Measurements from ENCODE around the gene CA10. TPM values are rescaled to one million over a fixed set of nuclear protein-coding genes. Genes with fewer than 3 reads are reported as not detected.

CA10 gene
- total RNA-seq, 4 donors from 2014 or later, result 0.96 to 4.1 (median 1.1) TPM; not detected in 1

DNA sequence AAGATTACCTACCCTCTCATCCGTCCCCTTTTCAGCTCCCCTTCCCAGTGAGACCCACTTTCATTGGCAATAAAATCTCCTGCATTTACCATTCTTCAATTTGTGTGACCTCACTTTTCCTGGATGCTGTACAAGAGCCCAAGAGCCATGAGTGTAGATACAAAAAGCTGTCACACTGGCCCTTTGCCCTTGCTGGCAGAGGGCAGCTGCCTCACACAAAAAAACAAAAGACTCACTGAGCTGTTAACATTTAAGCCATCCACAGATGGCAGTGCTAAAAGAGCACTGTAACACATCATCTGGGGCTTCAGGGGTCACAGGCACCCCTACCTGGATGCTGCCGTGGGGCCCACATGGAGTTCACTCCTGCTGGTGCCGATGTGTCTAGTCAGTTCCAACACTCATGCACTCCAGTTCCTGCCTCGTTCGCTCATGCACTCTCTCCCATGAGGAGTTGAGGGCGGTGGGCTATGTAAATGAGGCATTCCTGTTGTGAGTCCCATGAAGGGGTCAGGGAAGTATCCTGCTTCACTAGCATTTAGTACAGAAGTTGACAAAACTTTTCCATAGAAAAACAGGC, 123.1 kb downstream of the CA10 start:
- no peak overlapping the region for H3K4me3 ChIP-seq
- WGBS, 2 donors (ENCODE audit: low coverage in 1 of 2), result 83 to 84% methylated on average over 1 to 6 of the region's 6 CpGs
- H3K27ac ChIP-seq, result no peak overlapping the region
- H3K36me3 ChIP-seq, result no peaks in the 10 kb centered on the region
- no peaks in the 10 kb centered on the region for H3K27me3 ChIP-seq
- DNase-seq, result no peak
- in situ Hi-C loops (cut with MboI; ENCODE audit: low pct_ligation_motif_present in 1 of 4, low pct_unique_long_range_greater_than_20kb in 1 of 4, low sequenced_read_pairs in 3 of 4), result no loop called here
- TF ChIP-seq CTCF (IDR thresholded peaks at IDR 0.05) (no peak), POLR2A (IDR thresholded peaks at IDR 0.05) (no peak), EP300 (IDR thresholded peaks at IDR 0.05; ENCODE audit: low read depth) (no peak), POLR2AphosphoS5 (IDR thresholded peaks at IDR 0.05) (no peak)
- intact Hi-C loops (cut with DNase I; ENCODE audit: low total_unique reads), result no loop called here
- no peaks in the 10 kb centered on the region for H3K9me3 ChIP-seq
- H3K4me1 ChIP-seq, result no peaks in the 10 kb centered on the region

DNA sequence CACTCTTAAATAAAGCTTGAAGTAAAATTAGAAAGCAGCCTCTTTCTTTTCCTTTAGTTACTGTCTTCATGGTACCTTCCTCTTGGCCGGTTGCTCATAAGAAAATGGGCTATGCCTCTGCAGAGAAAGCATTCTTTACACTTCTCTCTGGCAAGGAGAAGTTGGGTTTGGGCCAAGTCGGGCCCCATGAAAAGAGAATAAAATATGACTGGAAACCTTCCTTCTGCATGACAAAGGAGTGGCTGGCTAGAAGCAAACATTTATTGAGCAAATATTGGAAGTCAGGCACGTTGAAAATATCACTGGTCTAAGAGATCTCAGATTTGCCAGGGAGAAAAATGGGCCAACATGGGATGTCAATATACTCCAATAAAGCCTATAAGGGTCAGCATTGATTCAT, 126.1 kb downstream of the CA10 start:
- TF ChIP-seq CTCF (IDR thresholded peaks at IDR 0.05) (no peak), POLR2AphosphoS5 (IDR thresholded peaks at IDR 0.05) (no peak), POLR2A (IDR thresholded peaks at IDR 0.05) (no peak), EP300 (IDR thresholded peaks at IDR 0.05; ENCODE audit: low read depth) (no peak)
- H3K27me3 ChIP-seq, result no peaks in the 10 kb centered on the region
- H3K4me1 ChIP-seq, result no peaks in the 10 kb centered on the region
- no peak for DNase-seq
- no peak overlapping the region for H3K27ac ChIP-seq
- intact Hi-C loops (cut with DNase I; ENCODE audit: low total_unique reads) (no loop called here), in situ Hi-C loops (cut with MboI; ENCODE audit: low pct_ligation_motif_present in 1 of 4, low pct_unique_long_range_greater_than_20kb in 1 of 4, low sequenced_read_pairs in 3 of 4) (no loop called here)
- no peak overlapping the region for H3K4me3 ChIP-seq
- H3K36me3 ChIP-seq, result no peaks in the 10 kb centered on the region
- H3K9me3 ChIP-seq, result no peaks in the 10 kb centered on the region
- 38 to 58% methylated on average over 3 of the region's 3 CpGs for WGBS, 2 donors (ENCODE audit: low coverage in 1 of 2)

DNA sequence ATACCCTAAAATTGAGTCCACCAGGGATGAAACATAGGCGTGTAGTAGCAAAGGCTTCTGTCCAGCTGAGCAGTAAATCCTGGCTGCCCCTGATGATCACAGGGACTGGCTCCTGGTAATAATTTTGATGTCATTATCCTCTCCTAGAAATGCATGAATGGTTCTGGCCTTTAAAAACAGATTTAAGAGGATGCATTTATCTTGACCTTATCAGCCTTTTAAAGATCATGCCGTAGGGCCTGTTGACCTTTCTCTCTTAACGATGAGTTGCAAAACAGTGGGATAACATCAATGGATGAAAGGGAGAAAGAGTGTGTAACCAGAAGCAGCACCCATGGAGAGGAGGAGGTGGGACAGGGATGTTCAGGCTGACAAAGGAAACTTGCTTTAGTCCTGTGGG, 128.5 kb downstream of the CA10 start:
- TF ChIP-seq EP300 (IDR thresholded peaks at IDR 0.05; ENCODE audit: low read depth) (no peak), CTCF (IDR thresholded peaks at IDR 0.05) (no peak), POLR2AphosphoS5 (IDR thresholded peaks at IDR 0.05) (no peak), POLR2A (IDR thresholded peaks at IDR 0.05) (no peak)
- intact Hi-C loops (cut with DNase I; ENCODE audit: low total_unique reads), result no loop called here
- DNase-seq, result no peak
- Histone ChIP-seq H3K27me3 (no peaks in the 10 kb centered on the region), H3K4me1 (no peaks in the 10 kb centered on the region), H3K36me3 (no peaks in the 10 kb centered on the region), H3K27ac (no peak overlapping the region), H3K4me3 (no peak overlapping the region), H3K9me3 (no peaks in the 10 kb centered on the region)
- in situ Hi-C loops (cut with MboI; ENCODE audit: low pct_ligation_motif_present in 1 of 4, low pct_unique_long_range_greater_than_20kb in 1 of 4, low sequenced_read_pairs in 3 of 4), result no loop called here
- WGBS, 2 donors (ENCODE audit: low coverage in 1 of 2), result 40 to 65% methylated on average over 2 to 3 of the region's 3 CpGs

GRCh38 chr17:52027620-52028295, 130.8 kb downstream of the CA10 start:
- Histone ChIP-seq H3K4me1 (no peaks in the 10 kb centered on the region), H3K9me3 (no peaks in the 10 kb centered on the region), H3K27ac (no peak overlapping the region), H3K4me3 (no peak overlapping the region), H3K36me3 (no peaks in the 10 kb centered on the region), H3K27me3 (no peaks in the 10 kb centered on the region)
- intact Hi-C loops (cut with DNase I; ENCODE audit: low total_unique reads), result no loop called here
- DNase-seq, result no peak
- in situ Hi-C loops (cut with MboI; ENCODE audit: low pct_ligation_motif_present in 1 of 4, low pct_unique_long_range_greater_than_20kb in 1 of 4, low sequenced_read_pairs in 3 of 4), result no loop called here
- TF ChIP-seq POLR2A (IDR thresholded peaks at IDR 0.05) (no peak), EP300 (IDR thresholded peaks at IDR 0.05; ENCODE audit: low read depth) (no peak), POLR2AphosphoS5 (IDR thresholded peaks at IDR 0.05) (no peak), CTCF (IDR thresholded peaks at IDR 0.05) (no peak)

All from transverse colon (tissue), 4 donors.